ENCODE results near the gene CBX5.
"Not testable (repeated sequence)": the region's sequence is repeated elsewhere in the genome, so short reads cannot be mapped to it uniquely, and the experiment has no call there.

CBX5 gene

GRCh38 chr12:54230555-54230954 is 49.4 kb downstream of the CBX5 start:
- WGBS (ENCODE audit: insufficient coverage): 93% methylated on average over 2 of the region's 2 CpGs
- ChIA-PET CTCF (interaction anchor here (1.0 to 2.0 kb wide), 3 partner anchors 8 to 14 kb away, joined by 3 to 7 read pairs (median 5); no protein-coding TSS in a partner anchor), POLR2A (no interaction called here)
- Histone ChIP-seq H3K9me3 (ENCODE audit: control extremely low read depth in 1 of 5, control insufficient read depth in 4 of 5, insufficient read depth in 2 of 5, low read depth in 1 of 5, low read length in 4 of 5) (no peaks in the 10 kb centered on the region), H3K36me3 (ENCODE audit: control insufficient read depth in 4 of 4, insufficient read depth in 4 of 4, low read length in 3 of 4) (peaks cover 3 to 4% (median 3%) of the 10 kb centered on the region in 4 experiments), H3K27me3 (replicated peaks in 2 of 5; ENCODE audit: control insufficient read depth in 4 of 5, insufficient read depth in 5 of 5, low read length in 4 of 5) (peaks cover 0 to 2% (median 0%) of the 10 kb centered on the region in 5 experiments), H3K4me3 (ENCODE audit: control insufficient read depth in 1 of 7, extremely low read depth in 1 of 7, insufficient read depth in 4 of 7, low read depth in 2 of 7, low read length in 6 of 7) (no peak overlapping the region), H3K4me1 (ENCODE audit: control extremely low read depth in 1 of 4, control insufficient read depth in 4 of 4, insufficient read depth in 4 of 4, low read length in 3 of 4) (peaks cover 6 to 29% (median 18%) of the 10 kb centered on the region in 4 experiments), H3K27ac (ENCODE audit: insufficient read depth in 1 of 2, low read depth in 1 of 2, low read length in 2 of 2, poor library complexity in 1 of 2, severe bottlenecking in 2 of 2) (no peak overlapping the region)
- DNase-seq: no peak

- ChIA-PET CTCF (interaction anchor here (1.7 to 8.0 kb wide), 2 partner anchors 12 to 139 kb away, joined by 7 to 26 read pairs; no protein-coding TSS in a partner anchor), POLR2A (no interaction called here)
- Histone ChIP-seq H3K4me3 (ENCODE audit: control insufficient read depth in 1 of 7, extremely low read depth in 1 of 7, insufficient read depth in 4 of 7, low read depth in 2 of 7, low read length in 6 of 7) (no peak overlapping the region), H3K4me1 (ENCODE audit: control extremely low read depth in 1 of 4, control insufficient read depth in 4 of 4, insufficient read depth in 4 of 4, low read length in 3 of 4) (peaks cover 6 to 29% (median 18%) of the 10 kb centered on the region in 4 experiments), H3K27me3 (replicated peaks in 2 of 5; ENCODE audit: control insufficient read depth in 4 of 5, insufficient read depth in 5 of 5, low read length in 4 of 5) (peaks cover 0 to 2% (median 0%) of the 10 kb centered on the region in 5 experiments), H3K9me3 (ENCODE audit: control extremely low read depth in 1 of 5, control insufficient read depth in 4 of 5, insufficient read depth in 2 of 5, low read depth in 1 of 5, low read length in 4 of 5) (no peaks in the 10 kb centered on the region), H3K36me3 (ENCODE audit: control insufficient read depth in 4 of 4, insufficient read depth in 4 of 4, low read length in 3 of 4) (peaks cover 0 to 3% (median 2%) of the 10 kb centered on the region in 4 experiments), H3K27ac (ENCODE audit: insufficient read depth in 1 of 2, low read depth in 1 of 2, low read length in 2 of 2, poor library complexity in 1 of 2, severe bottlenecking in 2 of 2) (no peak overlapping the region)
- WGBS (ENCODE audit: insufficient coverage): 100% methylated on average over 3 of the region's 4 CpGs
- DNase-seq: no peak
These were observed 50.2 kb downstream of the CBX5 start for GRCh38 chr12:54229624-54230212.

GRCh38 chr12:54228471-54228870 is 51.5 kb downstream of the CBX5 start:
- no peak overlapping the region for H3K27ac ChIP-seq (ENCODE audit: insufficient read depth in 1 of 2, low read depth in 1 of 2, low read length in 2 of 2, poor library complexity in 1 of 2, severe bottlenecking in 2 of 2)
- DNase-seq: no peak
- 100% methylated on average over 1 of the region's 1 CpG for WGBS (ENCODE audit: insufficient coverage)
- CTCF ChIA-PET: interaction anchor here (0.9 to 8.0 kb wide), 11 partner anchors 10 to 152 kb away, joined by 3 to 26 read pairs (median 7); no protein-coding TSS in a partner anchor
- peaks cover 0 to 2% (median 0%) of the 10 kb centered on the region in 5 experiments for H3K27me3 ChIP-seq (replicated peaks in 2 of 5; ENCODE audit: control insufficient read depth in 4 of 5, insufficient read depth in 5 of 5, low read length in 4 of 5)
- POLR2A ChIA-PET: interaction anchor here (1.0 kb wide), 1 partner anchor 315 kb away, joined by 3 read pairs; no protein-coding TSS in a partner anchor
- H3K4me1 ChIP-seq (ENCODE audit: control extremely low read depth in 1 of 4, control insufficient read depth in 4 of 4, insufficient read depth in 4 of 4, low read length in 3 of 4): peaks cover 6 to 29% (median 18%) of the 10 kb centered on the region in 4 experiments
- H3K4me3 ChIP-seq (ENCODE audit: control insufficient read depth in 1 of 7, extremely low read depth in 1 of 7, insufficient read depth in 4 of 7, low read depth in 2 of 7, low read length in 6 of 7): no peak overlapping the region
- no peaks in the 10 kb centered on the region for H3K9me3 ChIP-seq (ENCODE audit: control extremely low read depth in 1 of 5, control insufficient read depth in 4 of 5, insufficient read depth in 2 of 5, low read depth in 1 of 5, low read length in 4 of 5)
- H3K36me3 ChIP-seq (ENCODE audit: control insufficient read depth in 4 of 4, insufficient read depth in 4 of 4, low read length in 3 of 4): peaks cover 0 to 3% (median 1%) of the 10 kb centered on the region in 4 experiments

GRCh38 chr12:54227927-54228326 is 52.0 kb downstream of the CBX5 start:
- H3K4me1 ChIP-seq (ENCODE audit: control extremely low read depth in 1 of 4, control insufficient read depth in 4 of 4, insufficient read depth in 4 of 4, low read length in 3 of 4): peaks cover 6 to 29% (median 18%) of the 10 kb centered on the region in 4 experiments
- CTCF ChIA-PET: interaction anchor here (0.6 to 8.0 kb wide), 12 partner anchors 9 to 153 kb away, joined by 3 to 26 read pairs (median 6); no protein-coding TSS in a partner anchor
- WGBS (ENCODE audit: insufficient coverage): 0% methylated on average over 3 of the region's 6 CpGs

GRCh38 chr12:54227376-54227775 is 52.5 kb downstream of the CBX5 start:
- ChIA-PET CTCF (interaction anchor here (0.6 to 8.0 kb wide), 11 partner anchors 9 to 153 kb away, joined by 3 to 26 read pairs (median 6); no protein-coding TSS in a partner anchor), POLR2A (no interaction called here)
- no peaks in the 10 kb centered on the region for H3K9me3 ChIP-seq (ENCODE audit: control extremely low read depth in 1 of 5, control insufficient read depth in 4 of 5, insufficient read depth in 2 of 5, low read depth in 1 of 5, low read length in 4 of 5)
- peaks cover 6 to 29% (median 18%) of the 10 kb centered on the region in 4 experiments for H3K4me1 ChIP-seq (ENCODE audit: control extremely low read depth in 1 of 4, control insufficient read depth in 4 of 4, insufficient read depth in 4 of 4, low read length in 3 of 4)
- WGBS (ENCODE audit: insufficient coverage): 100% methylated on average over 1 of the region's 4 CpGs
- no peak overlapping the region for H3K27ac ChIP-seq (ENCODE audit: insufficient read depth in 1 of 2, low read depth in 1 of 2, low read length in 2 of 2, poor library complexity in 1 of 2, severe bottlenecking in 2 of 2)
- no peak for DNase-seq
- peaks cover 0 to 2% (median 0%) of the 10 kb centered on the region in 5 experiments for H3K27me3 ChIP-seq (replicated peaks in 2 of 5; ENCODE audit: control insufficient read depth in 4 of 5, insufficient read depth in 5 of 5, low read length in 4 of 5)
- peaks cover 0 to 2% (median under 1%) of the 10 kb centered on the region in 4 experiments for H3K36me3 ChIP-seq (ENCODE audit: control insufficient read depth in 4 of 4, insufficient read depth in 4 of 4, low read length in 3 of 4)
- no peak overlapping the region for H3K4me3 ChIP-seq (ENCODE audit: control insufficient read depth in 1 of 7, extremely low read depth in 1 of 7, insufficient read depth in 4 of 7, low read depth in 2 of 7, low read length in 6 of 7)

More at GRCh38 chr12:54227927-54228326, 52.0 kb downstream of the CBX5 start:
- H3K27ac ChIP-seq (ENCODE audit: insufficient read depth in 1 of 2, low read depth in 1 of 2, low read length in 2 of 2, poor library complexity in 1 of 2, severe bottlenecking in 2 of 2); H3K36me3 ChIP-seq (ENCODE audit: control insufficient read depth in 4 of 4, insufficient read depth in 4 of 4, low read length in 3 of 4); H3K27me3 ChIP-seq (replicated peaks in 2 of 5; ENCODE audit: control insufficient read depth in 4 of 5, insufficient read depth in 5 of 5, low read length in 4 of 5); H3K9me3 ChIP-seq (ENCODE audit: control extremely low read depth in 1 of 5, control insufficient read depth in 4 of 5, insufficient read depth in 2 of 5, low read depth in 1 of 5, low read length in 4 of 5): not testable (repeated sequence)
- POLR2A ChIA-PET: interaction anchor here (1.0 kb wide), 1 partner anchor 315 kb away, joined by 3 read pairs; no protein-coding TSS in a partner anchor
- DNase-seq: peak in 2 of 3 donors; percentile 49 to 50
- peak overlapping the region in 1 of 7 experiments; percentile 10 for H3K4me3 ChIP-seq (ENCODE audit: control insufficient read depth in 1 of 7, extremely low read depth in 1 of 7, insufficient read depth in 4 of 7, low read depth in 2 of 7, low read length in 6 of 7)

GRCh38 chr12:54225666-54226065 is 54.3 kb downstream of the CBX5 start:
- no peak overlapping the region for H3K4me3 ChIP-seq (ENCODE audit: control insufficient read depth in 1 of 7, extremely low read depth in 1 of 7, insufficient read depth in 4 of 7, low read depth in 2 of 7, low read length in 6 of 7)
- POLR2A ChIA-PET: no interaction called here
- DNase-seq: no peak
- H3K27ac ChIP-seq (ENCODE audit: insufficient read depth in 1 of 2, low read depth in 1 of 2, low read length in 2 of 2, poor library complexity in 1 of 2, severe bottlenecking in 2 of 2): no peak overlapping the region
- no peaks in the 10 kb centered on the region for H3K9me3 ChIP-seq (ENCODE audit: control extremely low read depth in 1 of 5, control insufficient read depth in 4 of 5, insufficient read depth in 2 of 5, low read depth in 1 of 5, low read length in 4 of 5)
- H3K27me3 ChIP-seq (replicated peaks in 2 of 5; ENCODE audit: control insufficient read depth in 4 of 5, insufficient read depth in 5 of 5, low read length in 4 of 5): peaks cover 0 to 3% (median 0%) of the 10 kb centered on the region in 5 experiments
- H3K36me3 ChIP-seq (ENCODE audit: control insufficient read depth in 4 of 4, insufficient read depth in 4 of 4, low read length in 3 of 4): peaks cover 0 to 2% (median 0%) of the 10 kb centered on the region in 4 experiments
- H3K4me1 ChIP-seq (ENCODE audit: control extremely low read depth in 1 of 4, control insufficient read depth in 4 of 4, insufficient read depth in 4 of 4, low read length in 3 of 4): peaks cover 6 to 31% (median 26%) of the 10 kb centered on the region in 4 experiments
- CTCF ChIA-PET: interaction anchor here (1.3 to 8.0 kb wide), 3 partner anchors 11 to 147 kb away, joined by 3 to 26 read pairs (median 9); no protein-coding TSS in a partner anchor
- WGBS (ENCODE audit: insufficient coverage): no CpG with 5 or more reads among the region's 1 CpG
